HuH-7 (cell line): ENCODE measurements around the gene PCSK9.
A peak's percentile ranks its signal among the peaks of the same experiment; 100 is the strongest.

ENCODE experiments used
- DNase-seq: peaks from one replicate; pipeline ENCODE4 v3.0.0; 2011; ENCODE audit warnings: low spot score

Gene PCSK9

DNA sequence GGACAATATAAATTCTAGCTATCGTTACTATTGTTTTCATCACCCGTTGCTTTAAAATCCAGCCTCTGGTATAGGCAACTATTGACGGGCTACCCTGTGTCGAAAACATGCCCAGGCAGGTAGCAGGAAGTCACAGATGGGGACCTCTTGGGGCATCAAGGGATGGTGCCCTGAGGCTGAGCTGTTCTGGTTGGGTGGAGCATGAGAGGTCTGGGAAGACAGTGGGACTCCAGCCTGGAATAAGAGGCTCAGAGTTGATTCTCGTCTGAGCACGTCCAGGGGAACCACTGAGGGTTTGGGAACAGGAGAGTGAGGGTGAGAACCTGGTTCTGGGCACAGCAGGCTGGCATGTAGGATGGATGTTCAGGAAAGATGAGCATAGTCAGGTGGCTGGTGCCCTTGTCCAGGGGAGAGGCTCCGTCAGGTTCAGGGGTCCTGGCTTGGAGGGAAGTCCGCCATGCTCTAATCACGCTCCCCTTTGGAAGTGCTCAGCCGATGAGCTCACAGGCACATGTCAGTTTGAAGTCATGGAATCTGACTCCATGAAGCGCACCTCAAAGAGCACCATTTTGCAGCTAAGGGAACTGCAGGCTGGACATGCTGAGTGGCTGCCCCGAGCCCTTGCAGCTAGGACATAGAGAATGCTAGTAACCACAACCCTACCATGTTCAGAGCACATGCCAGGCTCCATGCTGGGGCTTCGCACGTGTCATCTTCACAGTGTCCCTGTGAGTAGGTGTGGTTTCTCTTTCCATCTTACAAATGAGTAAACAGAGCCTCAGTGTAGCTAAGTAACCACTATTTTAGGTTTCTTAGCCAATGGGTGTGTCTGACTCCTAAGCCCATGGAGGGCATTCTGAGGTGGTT, 21.0 kb downstream of the PCSK9 start:
- no peak for DNase-seq

DNA sequence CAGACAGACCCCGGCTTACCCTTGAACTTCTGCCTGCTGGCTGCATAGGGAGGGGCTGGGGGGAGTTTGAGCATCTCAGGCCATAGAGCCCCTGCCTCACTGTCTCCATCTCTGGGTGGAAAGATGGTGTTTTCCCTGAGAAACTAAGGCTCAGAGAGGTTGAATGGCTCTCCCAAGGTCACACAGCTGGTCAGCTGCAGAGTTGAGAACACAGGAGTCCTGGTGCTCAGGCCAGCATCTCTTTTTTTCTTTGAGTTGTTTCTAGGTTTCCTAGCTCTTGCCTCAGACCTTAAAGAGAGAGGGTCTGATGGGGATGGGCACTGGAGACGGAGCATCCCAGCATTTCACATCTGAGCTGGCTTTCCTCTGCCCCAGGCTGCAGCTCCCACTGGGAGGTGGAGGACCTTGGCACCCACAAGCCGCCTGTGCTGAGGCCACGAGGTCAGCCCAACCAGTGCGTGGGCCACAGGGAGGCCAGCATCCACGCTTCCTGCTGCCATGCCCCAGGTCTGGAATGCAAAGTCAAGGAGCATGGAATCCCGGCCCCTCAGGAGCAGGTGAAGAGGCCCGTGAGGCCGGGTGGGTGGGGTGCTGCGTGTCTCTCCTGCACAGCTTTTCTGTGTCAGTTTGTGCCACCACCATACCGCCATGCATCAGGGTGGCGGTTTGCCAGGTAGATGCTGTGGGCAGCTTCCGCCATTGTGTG, 21.8 kb downstream of the PCSK9 start:
- DNase-seq, result peak; percentile 1

DNA sequence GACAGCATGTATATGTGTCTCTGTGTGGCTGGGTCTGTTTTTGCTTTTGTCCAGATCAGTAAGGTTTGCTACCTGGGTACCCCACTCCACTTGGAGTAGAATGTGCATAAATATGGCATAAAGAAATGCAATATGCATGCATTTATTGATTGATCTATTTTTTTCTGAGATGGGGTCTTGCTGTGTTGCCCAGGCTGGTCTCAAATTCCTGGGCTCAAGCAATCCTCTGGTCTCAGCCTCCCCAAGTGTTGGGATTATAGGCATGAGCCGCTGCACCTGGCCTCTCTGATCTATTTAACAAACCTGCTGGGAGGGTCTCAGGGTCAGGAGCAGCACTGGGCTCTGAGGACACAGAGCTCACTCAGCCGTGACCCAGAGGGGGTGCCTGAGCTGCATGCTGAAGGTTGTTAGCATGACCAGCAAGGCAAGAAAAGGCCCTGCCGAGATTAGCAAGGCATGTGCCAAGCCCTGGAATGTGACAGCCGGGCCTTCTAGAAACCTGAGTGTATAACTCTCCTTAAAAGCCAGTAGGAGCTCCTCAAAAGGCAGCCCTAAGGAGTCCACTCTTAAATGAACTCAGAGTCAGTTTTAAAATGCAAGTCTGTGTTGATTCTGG, 22.5 kb downstream of the PCSK9 start:
- no peak for DNase-seq

DNA sequence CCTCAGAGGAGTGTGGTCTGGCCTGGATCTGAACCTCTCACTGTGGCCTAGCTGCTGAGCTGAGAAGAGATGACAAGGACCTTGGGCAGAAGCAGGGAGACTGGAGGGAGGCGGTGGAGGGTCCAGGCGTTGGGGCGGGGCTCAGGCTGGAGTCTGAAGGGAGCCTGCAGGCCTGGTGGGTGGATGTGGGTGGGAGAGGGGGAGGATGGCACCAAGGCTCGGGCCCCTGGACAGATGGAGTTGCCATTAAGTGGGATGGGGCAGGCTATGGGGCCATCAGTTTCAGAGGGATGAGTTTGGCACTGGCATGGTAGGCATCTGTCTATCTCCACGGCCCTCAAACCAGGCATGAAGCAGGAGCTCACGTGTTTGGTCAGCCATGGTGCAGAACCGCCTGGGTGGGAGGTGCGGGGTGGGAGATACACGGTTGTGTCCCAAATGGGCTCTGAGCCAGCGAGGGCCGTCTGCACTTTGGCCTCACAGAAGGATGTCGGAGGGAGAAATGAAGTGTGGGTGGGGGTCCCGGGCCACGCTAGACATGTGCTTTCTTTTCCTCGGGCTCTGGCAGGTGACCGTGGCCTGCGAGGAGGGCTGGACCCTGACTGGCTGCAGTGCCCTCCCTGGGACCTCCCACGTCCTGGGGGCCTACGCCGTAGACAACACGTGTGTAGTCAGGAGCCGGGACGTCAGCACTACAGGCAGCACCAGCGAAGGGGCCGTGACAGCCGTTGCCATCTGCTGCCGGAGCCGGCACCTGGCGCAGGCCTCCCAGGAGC, 23.6 kb downstream of the PCSK9 start:
- DNase-seq, result peak; percentile 2

DNA sequence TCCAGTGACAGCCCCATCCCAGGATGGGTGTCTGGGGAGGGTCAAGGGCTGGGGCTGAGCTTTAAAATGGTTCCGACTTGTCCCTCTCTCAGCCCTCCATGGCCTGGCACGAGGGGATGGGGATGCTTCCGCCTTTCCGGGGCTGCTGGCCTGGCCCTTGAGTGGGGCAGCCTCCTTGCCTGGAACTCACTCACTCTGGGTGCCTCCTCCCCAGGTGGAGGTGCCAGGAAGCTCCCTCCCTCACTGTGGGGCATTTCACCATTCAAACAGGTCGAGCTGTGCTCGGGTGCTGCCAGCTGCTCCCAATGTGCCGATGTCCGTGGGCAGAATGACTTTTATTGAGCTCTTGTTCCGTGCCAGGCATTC, 24.2 kb downstream of the PCSK9 start:
- peak; percentile 2 for DNase-seq

DNA sequence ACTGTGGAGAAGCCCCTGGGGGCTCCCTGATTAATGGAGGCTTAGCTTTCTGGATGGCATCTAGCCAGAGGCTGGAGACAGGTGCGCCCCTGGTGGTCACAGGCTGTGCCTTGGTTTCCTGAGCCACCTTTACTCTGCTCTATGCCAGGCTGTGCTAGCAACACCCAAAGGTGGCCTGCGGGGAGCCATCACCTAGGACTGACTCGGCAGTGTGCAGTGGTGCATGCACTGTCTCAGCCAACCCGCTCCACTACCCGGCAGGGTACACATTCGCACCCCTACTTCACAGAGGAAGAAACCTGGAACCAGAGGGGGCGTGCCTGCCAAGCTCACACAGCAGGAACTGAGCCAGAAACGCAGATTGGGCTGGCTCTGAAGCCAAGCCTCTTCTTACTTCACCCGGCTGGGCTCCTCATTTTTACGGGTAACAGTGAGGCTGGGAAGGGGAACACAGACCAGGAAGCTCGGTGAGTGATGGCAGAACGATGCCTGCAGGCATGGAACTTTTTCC, 24.8 kb downstream of the PCSK9 start:
- peak; percentile 3 for DNase-seq

DNA sequence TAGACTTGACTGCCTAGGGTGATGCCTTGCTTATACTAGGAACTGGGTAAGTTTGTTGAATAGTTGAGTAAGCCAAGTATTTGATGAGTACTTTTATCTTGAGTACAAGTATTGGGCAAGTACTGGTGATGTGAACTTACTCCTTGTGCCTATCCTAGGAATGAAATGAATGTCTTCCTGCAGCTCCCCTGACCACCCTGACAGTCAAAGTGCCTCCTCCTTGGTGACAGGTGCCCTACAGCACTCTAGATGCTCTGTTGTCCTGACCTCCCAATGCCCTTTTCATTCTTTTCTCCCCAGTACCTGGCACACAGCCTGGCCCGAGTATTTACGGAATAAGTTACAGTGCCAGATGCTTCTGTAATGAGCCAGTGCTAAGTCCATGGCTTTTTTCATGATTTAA, 25.5 kb downstream of the PCSK9 start:
- DNase-seq, result peak; percentile 1

DNA sequence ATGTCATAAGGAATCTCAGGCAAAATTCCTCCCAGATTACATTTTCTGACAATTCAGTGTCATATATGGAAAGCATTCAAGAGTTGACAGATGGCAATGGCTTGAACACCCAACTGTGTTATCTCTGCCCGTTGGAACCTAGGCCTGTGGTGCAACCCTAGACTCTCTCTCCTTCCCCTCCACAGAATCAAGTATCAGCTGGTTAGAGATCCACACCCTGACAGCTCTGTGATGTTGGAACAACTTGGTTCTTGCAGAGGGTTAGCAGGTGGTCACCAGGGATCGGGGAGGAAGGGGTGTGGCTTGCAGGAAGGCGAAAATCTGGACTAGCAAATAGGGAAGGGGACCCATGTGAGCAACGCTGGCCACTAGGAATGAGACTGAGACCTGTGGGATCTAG, 26.3 kb downstream of the PCSK9 start:
- DNase-seq, result peak; percentile 3

DNA sequence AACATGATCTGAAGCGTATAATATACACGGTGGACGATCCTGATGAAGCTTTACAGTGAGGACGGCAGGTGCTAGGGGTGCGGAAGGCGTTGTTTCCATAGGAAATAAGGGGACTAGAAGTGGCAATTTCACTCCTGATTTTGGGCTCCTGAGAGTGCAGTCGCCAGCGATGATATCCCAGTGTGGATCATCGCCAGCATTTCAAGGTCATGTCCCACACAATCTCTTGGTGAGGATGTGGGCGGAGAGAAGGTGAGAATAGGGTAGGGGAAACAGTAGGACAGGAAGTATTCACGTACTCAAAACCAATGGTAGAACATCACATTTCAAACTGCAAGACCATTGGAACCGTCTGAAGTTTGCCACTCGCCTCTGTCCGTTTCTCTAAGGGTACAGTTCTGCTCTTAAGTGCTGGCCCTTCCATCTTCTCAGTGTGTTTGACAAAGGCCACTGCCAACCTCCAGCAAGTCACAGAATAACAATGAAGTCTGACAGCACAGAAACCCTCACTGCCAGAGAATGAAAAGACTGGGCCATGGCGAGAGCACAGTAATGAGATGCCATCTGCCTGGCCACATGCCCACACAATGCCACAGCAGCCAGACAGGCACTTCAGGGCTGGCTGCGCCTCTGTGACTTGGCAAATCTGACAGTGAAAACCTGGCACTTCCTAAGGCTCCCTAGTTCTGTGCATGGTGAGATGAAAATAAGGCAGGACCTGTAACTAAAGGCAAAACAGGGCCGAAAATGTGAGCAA, 27.9 kb downstream of the PCSK9 start:
- no peak for DNase-seq

DNA sequence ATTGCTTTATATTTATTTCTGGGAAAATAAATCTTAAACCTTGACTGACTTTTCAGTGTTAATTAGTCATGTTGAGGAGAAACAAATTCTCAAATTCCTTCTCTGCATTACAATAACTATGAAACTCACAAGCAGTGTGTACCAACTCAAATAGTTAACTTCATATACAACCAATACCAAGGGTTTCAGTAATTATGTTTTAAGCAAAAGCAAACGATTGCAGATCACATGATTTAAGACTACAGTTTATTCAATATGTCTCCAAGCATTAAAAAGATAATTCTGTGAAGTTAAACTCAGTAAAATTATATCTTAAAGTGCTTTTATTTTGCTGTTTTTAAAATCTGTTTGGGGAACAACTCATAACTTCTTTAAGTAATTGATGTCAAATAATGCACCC, 28.6 kb downstream of the PCSK9 start:
- no peak for DNase-seq

DNA sequence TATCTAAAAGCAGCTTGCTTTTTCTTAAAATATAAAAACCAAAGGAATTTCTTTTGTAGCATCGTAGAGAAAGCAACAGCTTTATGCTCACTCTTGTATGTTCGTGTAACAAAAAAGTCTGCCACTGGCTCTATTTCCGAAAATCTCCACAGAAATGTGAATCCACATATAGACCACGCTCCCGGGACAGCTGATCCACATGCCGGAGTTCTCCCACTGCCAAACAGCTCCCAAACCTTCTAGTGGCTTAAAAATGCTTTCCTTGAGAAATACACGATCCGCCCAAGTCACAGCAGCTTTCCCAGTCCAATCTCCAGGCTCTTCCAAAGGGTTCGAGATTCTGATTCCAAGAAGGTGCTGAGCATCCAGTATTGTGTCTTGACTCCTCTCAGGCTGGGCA, 29.3 kb downstream of the PCSK9 start:
- no peak for DNase-seq

DNA sequence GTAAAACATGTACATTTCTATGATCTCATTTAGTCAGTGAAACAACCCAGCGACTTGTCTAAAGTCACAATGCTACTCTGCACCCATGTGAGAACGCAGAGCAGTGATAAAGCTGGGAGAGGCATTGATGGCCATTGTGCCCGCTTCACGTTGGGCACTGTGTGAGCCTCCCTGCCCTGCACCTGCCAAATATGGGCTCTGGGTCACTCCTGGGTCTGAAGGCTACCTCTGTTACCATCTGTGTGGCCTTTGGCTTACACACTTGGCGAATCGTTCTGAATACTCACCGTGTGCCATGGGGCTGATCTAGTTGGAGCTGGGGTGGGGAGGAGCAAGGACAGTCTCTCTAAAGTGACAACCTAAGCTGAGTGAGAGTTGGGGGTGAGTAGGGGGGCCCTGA, 29.9 kb downstream of the PCSK9 start:
- no peak for DNase-seq

DNA sequence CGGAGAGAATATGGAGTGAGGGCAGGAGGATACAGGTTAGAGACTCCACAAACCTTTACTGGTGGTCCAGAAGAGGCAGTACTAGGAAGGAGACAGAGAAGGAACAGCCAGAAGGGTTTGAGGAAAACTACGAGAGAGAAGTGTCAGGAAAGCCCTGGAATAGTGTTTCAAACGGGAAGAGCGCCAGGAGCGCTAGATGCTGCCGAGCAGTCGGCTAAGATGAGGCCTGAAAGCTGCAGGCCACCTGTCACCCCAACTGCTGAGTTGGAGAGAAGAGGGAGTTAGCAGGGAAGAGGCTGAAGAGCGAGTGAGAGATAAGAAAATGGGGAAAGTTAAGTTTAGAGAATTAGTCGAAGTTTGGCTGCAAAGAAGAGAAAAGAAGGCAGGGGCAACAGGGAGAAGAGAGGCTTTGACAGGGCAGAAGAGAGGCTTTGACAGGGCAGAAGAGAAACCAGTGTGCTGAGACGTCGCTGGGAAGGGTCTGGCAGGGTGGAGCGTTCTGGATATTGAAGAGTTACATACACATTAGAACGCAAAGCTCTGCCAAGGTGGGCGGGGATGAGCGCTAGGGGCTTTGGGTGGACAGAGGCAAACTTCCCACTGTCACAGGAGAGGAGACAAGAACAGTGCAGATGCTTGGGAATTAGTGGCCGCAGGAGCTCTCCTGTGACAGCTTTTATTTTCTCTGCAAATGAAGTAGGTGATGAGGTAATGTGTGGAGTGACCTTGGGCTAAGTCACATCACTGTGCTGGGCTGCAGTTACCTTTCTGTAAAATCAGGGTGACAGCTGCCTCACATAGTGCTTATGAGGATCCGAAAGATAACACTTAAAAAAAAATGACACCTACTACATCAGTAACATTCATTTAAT, 31.2 kb downstream of the PCSK9 start:
- no peak for DNase-seq

DNA sequence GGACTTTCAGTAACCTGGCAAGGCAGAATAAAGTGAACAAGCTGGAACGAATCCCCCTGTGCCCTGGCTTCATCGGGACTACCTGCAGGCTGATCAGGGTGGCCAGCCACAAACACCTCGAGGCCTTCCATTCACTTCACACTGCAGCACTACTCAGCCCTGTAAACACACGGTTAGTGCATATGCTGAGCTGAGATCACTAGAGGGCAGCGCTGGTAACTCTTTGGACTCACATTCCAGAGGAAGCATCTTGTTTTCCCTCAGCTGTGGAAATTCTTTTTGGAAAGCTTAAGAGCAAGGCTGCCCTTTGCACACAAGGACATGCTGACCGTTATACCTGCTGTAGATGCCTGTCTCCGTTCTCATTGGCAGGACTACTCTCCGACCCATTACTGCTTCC, 32.1 kb downstream of the PCSK9 start:
- peak; percentile 76 for DNase-seq

DNA sequence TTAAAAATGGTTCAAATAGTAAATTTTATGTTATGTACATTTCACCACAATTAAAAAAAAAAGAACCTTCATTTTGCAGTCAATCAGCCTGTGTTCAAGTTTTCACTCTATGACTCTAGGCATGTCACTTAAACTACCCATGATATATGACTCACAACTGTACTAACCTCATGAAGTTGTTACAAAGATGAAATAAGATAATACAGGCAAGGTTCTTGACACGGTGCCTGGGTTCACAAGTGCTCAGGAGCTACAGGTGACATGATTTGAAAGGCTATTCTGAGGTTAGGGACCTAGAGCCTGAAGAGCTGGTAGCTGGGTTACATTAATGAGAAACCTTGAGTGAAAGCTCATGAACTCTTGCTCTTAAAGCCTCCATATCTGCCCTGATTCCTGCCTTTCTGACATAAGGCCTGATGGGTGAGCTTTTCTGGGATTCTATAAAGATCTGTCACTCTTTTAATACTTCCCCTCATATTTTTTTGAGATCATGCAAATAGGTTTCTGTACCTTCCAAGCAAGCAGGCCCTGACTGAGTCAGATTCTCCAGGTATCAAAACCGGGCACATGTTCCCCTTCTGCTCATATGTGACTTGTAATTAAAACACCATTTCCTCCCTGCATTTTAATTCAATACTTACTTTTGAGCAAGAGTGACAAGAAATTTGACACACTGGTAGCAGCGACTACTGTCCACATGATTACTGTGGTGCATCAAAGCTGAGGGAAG, 34.0 kb downstream of the PCSK9 start:
- DNase-seq, result no peak

DNA sequence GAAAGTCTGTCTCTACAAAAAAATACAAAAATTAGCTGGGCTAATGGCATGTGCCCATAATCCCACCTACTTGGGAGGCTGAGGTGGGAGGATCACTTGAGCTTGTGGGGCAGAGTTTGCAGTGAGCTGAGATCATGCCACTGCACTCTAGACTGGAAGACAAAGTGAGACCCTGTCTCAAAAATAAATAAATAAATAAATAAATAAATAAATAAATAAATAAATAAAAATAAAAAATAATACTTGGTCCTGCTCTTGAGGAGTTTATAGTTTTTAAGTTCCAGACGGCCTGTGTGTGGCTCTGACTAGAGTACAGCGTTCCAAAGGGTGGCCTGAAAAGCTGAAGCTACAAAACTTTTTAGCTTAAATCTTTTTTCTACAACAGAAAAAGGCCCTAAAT, 35.1 kb downstream of the PCSK9 start:
- DNase-seq, result no peak

DNA sequence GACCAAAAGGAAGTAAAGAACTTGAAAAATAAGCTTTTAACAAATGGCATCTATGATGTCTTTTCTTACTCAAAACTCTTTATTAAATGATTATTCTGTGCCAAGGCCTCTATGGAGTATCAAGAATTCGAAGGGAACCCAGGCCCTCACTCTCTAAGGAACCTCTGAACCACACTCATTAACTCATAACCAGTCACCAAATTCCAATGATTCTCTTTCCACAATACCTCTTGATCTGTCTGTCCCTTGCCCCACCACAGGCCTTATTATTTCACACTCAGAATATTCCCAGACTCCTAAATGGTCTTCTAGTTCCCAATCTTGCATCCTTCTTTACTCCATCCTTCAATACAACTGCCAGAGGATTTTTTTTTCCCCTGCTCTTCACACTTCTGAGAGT, 37.0 kb downstream of the PCSK9 start:
- DNase-seq, result no peak

DNA sequence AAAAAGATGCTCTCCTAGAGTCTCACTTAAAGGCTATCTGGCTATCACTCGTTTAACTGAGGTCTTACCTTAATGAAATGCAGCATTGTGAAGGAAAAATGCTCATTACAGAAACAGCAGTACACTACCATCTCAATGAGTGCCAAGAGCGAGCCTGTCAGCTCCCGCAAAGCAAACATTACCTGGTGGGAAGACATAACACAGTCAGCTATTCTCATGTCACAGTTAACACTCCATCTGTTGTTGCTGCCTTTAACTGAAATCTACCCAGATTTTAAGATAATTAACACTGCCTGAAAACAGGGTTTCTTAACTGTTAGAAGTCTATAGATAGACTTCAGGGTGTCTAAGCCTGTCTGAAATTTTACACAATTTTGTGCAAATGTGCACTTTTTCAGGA, 39.1 kb downstream of the PCSK9 start:
- no peak for DNase-seq

DNA sequence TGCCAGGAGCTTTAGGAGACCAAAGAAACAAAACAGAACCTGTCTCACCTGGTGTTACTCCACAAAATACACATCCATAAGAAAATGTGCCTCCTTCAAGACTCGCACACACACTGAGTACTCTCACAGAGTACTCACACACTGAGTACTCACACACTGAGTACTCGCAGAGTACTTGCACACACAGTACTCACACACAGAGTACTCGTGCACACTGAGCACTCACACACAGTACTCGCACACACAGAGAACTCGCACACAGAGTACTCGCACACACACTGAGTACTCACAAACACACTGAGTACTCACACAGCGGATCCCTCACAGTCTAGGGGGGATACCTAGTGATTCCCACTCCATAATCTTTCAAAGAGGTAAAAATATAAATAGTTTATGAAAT, 40.3 kb downstream of the PCSK9 start:
- no peak for DNase-seq
